NCI-H82 treated with DMSO at 0.1 percent for 48 hours (cell line): Measurements from ENCODE around the gene PPAN.

Experiments used
- DNase-seq: peaks from one replicate; lab custom pipeline; 2025; ENCODE audit not compliant: unreplicated experiment; lab: John Stamatoyannopoulos, UW

PPAN gene, protein sequence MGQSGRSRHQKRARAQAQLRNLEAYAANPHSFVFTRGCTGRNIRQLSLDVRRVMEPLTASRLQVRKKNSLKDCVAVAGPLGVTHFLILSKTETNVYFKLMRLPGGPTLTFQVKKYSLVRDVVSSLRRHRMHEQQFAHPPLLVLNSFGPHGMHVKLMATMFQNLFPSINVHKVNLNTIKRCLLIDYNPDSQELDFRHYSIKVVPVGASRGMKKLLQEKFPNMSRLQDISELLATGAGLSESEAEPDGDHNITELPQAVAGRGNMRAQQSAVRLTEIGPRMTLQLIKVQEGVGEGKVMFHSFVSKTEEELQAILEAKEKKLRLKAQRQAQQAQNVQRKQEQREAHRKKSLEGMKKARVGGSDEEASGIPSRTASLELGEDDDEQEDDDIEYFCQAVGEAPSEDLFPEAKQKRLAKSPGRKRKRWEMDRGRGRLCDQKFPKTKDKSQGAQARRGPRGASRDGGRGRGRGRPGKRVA

DNA sequence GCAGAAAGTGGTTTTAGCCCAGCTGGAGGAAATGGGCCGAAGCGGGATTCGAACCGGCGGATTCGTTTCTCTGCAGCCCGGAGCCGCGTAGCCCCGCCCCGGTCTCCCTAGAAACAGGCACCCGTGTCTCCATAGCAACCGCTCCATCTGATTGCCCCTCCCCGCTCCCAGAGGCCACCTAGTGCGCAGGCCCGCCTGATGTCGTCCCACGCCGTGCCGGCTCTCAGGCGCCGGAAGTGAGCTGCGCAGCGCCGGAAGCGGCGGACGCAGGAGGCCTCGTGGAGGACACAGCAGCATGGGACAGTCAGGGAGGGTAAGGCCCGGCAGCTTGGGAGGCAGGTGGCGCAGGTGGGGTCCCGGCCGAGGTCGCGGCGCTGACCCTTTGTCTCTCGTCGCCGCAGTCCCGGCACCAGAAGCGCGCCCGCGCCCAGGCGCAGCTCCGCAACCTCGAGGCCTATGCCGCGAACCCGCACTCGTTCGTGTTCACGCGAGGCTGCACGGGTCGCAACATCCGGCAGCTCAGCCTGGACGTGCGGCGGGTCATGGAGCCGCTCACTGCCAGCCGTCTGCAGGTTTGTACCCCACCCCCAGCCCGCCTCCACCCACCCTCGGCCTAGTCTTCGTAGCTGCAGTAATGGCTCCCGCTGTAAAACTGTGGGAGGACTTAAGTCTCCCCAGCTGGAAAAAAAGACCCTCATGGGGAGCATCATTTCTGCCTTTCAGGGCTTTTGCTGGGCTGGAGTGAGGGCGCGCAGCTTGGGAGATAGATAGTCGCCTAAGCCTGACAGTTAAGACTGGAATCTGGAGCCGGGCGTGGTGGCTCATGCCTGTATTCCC lies at the start of gene PPAN:
PPAN (plus strand) TSS at position 263 of the 837 bp plus-strand sequence; CDS start at position 296, 33 bp downstream.
- peak; percentile 90 for DNase-seq

DNA sequence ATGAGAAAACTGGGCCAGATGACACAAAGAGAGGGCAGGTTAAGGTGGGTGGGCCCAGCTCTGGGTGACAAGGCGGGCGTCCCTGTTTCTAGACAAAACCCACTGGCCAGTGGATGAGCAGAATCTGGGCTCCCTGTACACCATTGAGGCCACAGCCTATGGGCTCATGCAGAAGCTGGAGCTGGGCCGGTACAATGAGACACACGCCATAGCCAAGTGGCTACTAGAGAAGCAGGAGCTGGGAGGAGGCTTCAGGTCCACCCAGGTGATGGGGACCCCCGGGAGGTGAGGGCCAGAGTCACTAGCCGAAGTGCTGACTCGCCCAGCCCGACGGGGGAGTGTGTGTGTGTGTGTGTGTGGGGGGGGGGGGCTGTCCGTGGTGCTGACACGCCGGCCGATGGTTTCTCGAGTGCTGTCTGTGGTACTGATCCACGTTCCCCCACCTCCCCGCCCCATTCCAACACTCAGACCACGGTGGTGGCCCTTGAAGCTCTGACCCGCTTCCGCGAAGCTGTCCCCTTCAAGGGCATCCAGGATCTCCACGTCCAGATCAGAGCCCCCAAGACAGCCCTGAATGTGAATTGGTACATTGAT lies 44.3 kb upstream of the PPAN start:
- no peak for DNase-seq

DNA sequence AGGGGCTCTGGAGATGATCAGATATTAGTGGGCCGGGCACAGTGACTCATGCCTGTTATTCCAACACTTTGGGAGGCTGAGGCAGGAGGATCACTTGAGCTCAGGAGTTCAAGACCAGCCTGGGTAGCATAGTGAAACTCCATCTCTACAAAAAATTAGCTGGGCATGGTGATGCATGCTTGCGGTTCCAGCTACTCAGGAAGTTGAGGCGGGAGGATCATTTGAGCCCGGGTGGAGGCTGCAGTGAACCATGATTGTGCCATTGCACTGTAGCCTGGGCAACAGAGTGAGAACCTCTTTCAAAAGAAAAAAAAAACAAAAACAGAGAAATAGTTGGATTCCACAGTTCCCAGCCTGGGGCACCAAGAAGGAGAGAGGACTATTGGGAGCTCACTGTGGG lies 38.0 kb upstream of the PPAN start:
- DNase-seq = no peak

DNA sequence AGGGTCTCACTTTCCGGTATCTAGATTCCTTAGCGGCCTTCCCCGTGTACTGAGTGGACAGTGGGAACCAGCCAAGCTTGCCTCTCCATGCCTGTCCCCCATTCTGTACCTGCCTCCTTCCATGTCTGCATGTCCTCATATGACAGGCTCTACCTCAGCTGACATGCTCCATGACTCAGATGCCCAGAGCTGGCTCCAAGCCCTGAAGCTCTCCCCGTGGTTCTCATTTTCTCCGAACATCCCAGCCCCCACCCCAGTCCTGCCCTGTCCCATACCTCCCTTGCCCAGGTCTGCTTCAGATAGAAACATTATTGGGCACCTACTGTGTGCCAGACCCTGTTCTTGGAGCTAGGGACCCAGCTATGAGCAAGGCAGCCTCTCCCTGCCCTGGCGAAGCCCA lies 37.1 kb upstream of the PPAN start:
- DNase-seq = no peak

DNA sequence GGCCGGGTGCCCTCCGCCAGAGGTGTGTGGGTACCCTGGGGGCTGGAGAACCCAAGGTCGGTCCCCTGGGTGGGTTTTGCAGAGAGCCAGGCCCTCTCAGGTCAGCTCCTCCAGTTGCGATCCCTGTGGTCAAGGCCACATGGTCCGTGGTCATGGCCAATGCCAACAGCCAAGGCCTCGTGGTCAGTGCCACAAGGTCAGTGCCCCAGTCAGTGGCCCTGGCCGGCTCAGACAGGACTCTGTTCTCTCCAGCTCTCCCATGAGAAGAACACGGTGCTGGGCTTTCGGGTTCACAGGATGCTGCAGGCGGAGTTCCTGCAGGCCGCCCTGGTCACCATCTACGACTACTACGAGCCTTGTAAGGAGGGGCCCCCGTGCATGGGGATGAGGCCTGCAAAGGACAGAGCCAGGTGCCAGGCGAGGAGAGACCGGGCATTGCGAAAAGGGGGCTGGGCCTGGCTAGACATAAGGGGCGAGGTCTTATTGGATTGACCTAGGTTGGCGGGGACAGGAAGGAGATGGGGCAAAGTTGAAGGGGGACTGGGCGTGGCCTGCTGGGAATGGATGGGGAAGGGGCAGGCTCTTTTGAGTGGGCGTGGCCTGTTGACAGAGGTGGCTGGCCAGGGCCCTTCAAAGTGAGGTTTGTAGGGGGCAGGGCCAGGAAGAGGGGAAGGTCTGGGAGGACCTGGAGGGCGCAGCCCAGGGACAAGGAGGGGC lies 35.3 kb upstream of the PPAN start:
- DNase-seq = no peak

DNA sequence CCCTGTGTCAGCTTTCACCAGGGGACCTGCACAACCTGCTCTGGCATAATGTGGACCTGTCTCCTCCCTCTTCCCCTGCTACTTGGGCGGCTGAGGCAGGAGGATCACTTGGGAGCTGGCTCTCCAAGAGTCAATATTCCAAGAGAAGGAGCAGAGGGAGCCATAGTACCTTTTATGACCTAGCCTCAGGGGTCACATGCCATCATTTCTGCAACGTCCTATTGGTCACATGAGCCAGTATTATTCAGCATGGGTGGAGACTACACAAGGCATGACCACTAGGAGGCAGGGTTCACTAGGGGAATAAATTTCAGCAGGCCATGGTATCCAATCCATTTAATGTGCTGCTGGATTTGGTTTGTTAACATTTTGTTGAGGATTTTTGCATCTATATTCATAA lies 32.0 kb upstream of the PPAN start:
- no peak for DNase-seq

DNA sequence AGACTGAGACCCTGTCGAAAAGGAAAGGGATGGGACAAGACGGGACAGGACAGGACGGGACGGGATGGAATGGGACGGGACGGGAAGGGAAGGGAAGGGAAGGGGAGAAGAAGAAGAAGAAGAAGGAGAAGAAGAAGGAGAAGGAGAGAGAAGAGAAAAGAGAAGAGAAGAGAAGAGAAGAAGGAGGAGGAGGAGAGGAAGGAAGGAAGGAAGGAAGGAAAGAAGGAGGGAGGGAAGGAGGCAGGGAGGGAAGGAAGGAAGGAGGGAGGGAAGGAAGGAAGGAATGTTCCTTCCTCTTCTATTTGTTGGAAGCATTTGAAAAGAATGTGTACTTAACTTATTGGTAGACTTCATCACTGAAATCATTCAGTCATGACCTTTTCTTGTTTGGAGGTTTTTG lies 29.6 kb upstream of the PPAN start:
- DNase-seq = no peak

DNA sequence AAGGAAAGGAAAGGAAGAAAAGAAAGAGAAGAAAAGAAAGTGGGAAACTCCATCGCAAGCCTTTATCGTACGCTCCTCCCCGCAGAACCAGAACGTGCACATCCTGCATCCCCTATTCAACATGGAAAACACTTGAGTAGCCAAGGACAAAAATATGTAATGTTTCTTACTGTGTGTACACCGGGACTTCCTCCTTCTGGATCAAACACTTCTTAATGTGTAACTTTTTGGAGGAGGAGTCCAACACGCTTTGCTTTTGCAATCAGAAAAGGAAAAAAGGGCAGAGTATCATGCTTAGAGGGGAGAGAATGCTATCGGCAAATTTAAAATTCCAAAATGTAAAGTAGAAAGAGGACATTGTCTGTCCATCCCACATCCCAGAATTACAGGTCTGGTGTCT lies 27.8 kb upstream of the PPAN start:
- DNase-seq = no peak

DNA sequence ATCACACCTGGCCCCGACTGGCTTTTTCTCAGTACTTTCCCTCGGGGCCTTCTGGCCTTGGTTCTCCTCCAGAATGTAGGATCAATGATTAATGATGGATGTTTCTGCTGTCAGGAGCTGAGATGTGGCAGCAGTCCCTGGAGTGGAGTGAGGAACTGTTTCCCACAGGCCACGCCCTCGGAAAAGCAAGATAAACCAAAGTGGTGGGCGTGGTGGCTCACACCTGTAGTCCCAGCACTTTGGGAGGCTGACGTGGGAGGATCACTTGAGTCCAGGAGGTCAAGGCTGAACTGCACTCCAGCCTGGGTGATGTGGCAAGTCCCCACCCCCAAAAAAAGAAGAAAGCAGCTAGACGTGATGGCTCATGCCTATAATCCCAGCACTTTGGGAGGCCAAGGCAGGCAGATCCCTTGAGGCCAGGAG lies 27.1 kb upstream of the PPAN start:
- no peak for DNase-seq

DNA sequence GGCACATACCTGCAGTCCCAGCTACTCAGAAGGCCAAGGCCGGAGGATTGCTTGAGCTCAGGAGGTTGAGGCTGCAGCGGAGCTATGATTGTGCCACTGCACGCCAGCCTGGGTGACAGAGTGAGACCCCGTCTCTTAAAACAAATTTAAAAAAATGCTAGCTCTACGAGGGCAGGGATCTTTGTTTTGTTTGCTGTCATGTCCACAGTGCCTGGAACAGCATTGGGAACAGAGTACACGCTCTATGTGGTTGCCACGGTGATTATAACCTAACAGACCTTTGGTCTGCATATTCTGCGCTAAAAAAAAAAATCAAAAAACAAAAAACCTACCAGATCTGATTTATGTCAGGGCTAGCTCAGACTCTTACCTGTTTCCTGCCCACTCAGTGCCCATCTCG lies 22.3 kb upstream of the PPAN start:
- DNase-seq = no peak

DNA sequence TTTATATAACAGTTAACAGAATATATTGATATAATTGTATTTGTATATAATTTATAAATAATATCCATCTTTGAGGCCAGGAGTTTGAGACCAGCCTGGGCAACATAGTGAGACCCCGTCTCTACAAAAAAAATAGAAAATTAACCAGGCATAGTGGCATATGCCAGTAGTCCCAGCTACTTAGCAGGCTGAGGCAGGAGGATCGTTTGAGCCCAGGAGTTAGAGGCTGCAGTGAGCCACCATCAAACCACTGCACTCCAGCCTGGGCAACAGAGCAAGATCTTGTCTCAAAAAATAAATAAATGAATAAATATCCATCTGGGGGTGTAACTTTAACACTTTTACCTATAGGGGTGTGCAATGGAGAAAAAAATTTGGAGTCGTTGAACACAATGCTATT lies 21.4 kb upstream of the PPAN start:
- DNase-seq = no peak

DNA sequence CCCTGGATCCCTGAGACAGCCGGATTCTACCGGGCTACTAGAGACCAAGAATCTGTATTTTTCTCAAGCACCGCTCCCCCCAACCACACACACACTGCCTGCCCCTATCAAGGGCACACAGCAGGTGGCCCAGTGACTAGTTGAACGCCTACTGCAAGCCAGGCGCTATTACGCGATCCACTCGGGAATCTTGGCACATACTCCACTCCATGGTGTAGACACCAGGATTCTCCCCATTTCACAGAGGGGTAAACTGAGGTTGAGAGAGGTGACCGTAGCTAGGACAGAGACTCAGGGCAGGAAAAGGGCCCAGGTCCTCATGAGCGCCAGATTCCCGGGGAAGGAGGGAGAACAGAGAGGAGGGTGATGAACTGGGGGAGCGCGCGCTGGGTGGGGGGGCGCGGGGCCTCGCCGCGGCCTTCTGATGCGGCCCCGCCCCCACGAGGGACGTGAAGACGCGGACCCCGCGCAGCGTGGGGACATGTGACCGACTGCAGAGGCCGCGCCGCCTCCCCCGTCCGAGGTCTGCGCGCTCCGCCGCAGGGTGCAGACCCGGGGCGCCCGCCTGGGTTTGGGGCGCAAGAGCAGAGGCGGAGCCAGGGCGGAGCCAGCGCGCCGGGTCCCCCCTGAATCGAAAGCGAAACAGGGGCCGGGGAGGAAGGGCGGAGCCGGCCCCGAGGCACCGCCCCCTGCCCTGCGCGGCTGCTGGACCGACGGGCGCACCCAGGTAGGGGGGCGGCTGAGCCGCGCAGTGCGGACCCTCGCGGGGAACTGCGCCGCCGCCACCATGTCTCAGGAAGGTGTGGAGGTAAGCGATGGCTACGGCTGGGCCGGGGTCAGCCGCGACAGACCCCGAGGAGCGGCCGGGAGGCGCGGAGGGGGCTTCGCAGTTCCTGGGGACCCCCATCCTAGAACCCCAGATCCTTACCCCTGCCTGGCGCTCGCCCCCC lies 20.2 kb upstream of the PPAN start, which contains the start of gene SHFL:
SHFL (plus strand) TSS at position 677 of the 950 bp plus-strand sequence; CDS start at position 788, 111 bp downstream.
- DNase-seq = no peak

DNA sequence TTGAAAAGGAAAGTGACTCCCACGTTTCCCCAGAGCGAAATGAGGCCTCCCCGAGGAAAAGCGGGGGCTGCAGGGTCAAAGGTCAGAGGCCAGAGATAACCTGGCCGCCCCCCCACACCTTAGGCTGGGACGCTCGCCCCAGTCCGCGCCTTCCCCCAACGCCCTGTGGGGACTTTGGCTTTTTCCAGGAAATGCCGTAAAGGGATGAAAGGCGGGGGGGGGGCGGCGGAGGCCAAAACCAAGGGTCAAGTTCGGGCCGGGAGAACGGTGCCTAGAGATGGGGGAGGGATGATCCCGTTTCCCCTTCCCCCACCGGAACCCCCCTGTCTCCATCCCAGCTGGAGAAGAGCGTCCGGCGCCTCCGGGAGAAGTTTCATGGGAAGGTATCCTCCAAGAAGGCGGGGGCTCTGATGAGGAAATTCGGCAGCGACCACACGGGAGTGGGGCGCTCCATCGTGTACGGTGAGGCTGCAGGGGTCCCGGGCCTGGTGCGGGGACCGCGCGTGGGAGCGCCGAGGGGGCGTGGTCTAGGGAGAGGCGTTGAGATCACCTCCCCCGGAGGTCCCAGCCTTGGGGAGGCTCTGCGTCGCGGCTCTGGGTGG lies 19.5 kb upstream of the PPAN start:
- no peak for DNase-seq

DNA sequence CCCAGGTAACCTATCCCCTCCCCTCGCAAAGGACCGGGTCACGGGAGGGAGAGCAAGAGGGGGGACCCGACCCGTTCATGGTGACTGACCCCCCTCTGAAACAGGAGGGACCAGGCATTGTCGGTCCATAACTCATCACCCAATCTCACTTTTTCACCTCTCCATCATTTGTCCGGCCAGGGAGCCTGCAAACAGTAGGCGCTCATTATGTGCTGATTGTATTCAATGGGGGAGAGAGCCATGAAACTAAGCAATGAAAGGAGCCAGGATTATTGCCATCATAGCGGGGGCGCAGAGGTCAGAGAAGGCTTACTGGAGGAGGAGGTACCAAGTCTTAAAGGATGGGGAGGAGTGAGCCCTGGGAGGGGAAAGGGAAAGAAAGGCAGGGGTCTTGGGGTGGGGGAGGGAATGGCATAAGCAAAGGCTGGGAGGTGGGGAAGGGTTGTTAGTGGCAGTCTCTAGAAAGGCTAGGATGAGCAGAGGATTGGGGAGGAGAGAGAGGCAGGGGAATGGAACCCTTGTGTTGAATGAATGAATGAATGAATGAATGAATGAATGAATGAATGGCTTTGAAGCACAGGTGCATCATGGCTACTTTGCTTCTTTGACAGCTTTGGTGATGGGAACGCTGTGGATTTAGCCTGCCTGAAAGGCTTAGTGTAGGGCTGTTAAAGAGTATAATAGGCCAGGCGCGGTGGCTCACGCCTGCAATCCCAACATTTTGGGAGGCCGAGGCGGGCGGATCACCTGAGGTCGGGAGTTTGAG lies 18.7 kb upstream of the PPAN start:
- DNase-seq = no peak

DNA sequence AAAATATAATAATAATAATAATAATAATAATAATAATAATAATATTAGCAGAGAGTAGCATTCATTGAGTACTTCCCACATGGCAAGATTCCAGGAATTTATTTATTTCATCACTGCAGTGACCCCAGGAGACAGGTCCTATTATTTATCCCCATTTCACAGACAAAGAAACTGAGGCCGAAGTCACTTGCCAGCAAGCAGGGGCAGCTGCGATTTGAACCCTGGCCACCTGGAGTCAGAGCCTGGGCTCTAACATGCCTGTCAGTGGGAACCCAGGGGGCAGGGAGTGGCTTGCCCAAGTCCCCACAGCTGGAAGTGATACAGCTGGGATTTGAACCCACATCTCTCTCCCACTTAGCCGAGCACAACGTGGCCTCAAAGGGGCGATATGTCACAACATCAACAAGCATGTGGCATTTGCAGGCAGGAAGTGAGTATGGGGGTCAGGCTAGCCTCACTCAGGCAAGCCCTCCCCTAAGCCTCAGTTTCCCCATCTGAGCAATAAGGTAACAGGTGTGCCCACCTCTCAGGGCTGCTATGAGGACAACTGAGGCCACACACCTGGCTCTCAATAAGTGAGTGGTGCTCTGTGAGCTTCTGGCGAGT lies 17.1 kb upstream of the PPAN start:
- DNase-seq = no peak

DNA sequence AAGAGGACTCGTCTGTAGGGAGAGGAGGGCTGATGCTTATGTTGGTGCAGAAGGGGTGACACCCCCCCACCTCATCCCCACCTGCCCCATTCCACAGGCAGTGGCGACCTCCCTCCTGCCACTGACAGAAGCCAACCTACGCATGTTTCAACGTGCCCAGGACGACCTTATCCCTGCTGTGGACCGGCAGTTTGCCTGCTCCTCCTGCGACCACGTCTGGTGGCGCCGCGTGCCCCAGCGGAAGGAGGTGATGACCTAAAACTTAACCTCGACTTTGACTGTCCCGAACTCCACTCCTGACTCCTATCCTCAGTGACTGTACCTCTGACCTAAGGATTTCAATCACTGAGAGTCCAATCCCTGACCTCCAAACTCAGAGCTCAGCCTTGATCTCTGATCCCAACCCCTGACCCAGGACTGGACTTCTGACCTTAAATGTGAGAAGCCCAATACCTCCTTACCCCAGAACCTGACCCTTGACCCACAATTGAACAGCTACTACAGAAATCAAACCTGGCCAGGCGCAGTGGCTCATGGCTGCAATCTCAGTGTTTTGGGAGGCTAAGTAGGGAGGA lies 16.3 kb upstream of the PPAN start:
- no peak for DNase-seq

DNA sequence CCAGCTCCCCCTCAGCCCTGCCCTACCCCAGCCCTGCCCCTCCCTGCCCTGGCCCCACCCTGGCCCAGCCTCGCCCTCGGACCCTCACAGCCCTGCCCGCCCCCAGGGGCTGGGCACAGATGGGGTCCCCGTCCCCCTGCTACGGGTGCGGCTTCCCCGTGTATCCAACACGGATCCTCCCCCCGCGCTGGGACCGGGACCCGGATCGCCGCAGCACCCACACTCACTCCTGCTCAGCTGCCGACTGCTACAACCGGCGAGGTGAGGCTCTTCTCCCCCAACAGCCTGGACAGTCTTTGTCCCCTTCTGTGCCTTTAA lies 14.8 kb upstream of the PPAN start:
- no peak for DNase-seq
